Suprapubic skin (tissue), 4 donors: ENCODE data around the gene CD48.

Experiments
- CTCF ChIP-seq, 2 donors: fragments of 200-600 bp in 1 of 2; fragments of 450-650 bp in 1 of 2; sonication (generic) in 1 of 2; IDR thresholded peaks; one replicate each; pipeline ENCODE4 v1.5.1; 2016 to 2019; ENCODE audit warnings: antibody characterized with exemption in 2 of 2, mild to moderate bottlenecking in 1 of 2, moderate library complexity in 1 of 2
- POLR2A ChIP-seq, 2 donors: fragments of 450-650 bp; IDR thresholded peaks; one replicate each; pipeline ENCODE4 v1.6.1; 2017; ENCODE audit warnings: antibody characterized with exemption in 2 of 2, mild to moderate bottlenecking in 2 of 2, moderate library complexity in 2 of 2
- POLR2AphosphoS5 ChIP-seq, 3 donors: sonication (generic); formaldehyde crosslinking; IDR thresholded peaks; one replicate each; pipeline ENCODE4 v1.6.1; 2017; ENCODE audit warnings: antibody characterized with exemption in 3 of 3

DNA sequence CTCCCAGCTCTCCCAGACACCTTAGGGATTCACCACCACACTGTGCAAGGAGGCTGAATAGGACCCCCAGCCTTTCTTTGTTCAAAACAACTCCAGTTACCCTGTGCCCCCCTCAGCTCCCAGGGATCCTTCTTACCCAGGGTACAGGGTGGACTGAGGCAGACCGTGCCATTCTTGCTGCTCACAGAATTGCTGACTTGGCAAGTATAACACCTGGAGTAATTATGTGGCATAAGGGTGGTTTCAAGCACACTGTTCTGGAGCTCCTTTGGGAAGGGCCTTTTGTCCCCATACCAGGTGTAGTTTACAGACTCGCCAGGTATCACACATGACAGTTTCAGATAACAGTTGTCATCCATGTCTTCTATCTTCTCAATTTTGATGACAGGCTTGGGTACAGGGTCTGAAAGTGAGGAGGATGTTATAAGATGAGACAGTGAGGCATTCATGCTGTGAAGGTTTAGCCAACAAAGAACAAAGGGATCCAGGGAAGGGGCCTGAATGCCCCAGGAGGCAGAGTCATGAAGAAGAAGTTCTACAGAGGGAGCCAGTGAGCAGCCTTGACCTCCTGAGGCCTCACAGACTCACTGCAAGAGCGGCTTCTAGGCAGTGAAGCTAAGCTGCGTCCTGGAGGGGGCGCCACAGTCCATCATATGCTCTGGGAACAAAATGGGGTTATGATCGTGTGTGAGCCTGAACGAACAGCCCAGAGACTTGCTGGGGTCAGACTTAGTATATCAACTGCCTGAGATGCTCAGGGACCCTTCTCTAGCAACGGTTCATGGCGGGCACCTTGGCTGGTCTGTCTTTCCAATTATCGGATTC, 30.3 kb downstream of the CD48 start:
- TF ChIP-seq POLR2AphosphoS5 (IDR thresholded peaks at IDR 0.05) (no peak), CTCF (IDR thresholded peaks at IDR 0.05) (peak; percentile 67 to 73), POLR2A (IDR thresholded peaks at IDR 0.05) (no peak)
